ENCODE data around the gene DMAC2L.

DNA sequence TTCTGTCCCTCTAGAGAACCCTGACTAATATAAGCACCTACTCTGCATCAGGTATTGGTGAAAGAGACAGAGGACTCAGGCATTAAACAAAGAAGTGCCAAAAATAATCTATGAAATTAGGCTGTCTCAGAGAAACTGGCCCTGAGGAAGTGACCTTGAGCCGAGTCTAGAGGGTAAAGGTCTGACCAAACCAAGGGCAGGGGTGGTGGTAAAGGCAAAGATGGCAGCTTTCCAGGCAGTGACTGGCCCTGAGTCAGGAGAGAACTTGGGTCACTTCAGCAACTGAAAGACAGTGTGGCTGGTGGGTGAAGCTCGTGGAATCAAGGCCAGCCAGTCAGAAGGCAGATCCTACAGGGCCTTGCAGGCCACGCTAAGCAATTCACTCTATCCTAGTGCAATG, 54.0 kb downstream of the DMAC2L start:
- TF ChIP-seq EZH2 (IDR thresholded peaks at IDR 0.05; ENCODE audit: insufficient read depth, poor library complexity, severe bottlenecking) (no peak), EZH2phosphoT487 (IDR thresholded peaks at IDR 0.05; ENCODE audit: insufficient read depth, low read depth) (no peak)
